Natural killer cell (primary cell): ENCODE measurements around the gene RAB3C. TPM values are rescaled to one million over a fixed set of nuclear protein-coding genes. Genes with fewer than 3 reads are reported as not detected.
A peak's percentile ranks its signal among the peaks of the same experiment; 100 is the strongest.

ENCODE experiments used
- ATAC-seq, 3 donors: fragments of 150-1000 bp in 2 of 3; fragments of 200-7000 bp in 1 of 3; cut with Tn5 transposase; 1 replicate in 1 of 3; 2 replicates in 2 of 3; pipeline ENCODE4 v1.10.0; 2021; ENCODE audit warnings: mild to moderate bottlenecking in 2 of 3, moderate library complexity in 2 of 3
- DNase-seq, 2 donors: peaks; one replicate each; pipeline versions ENCODE4 v3.0.0 to v3.0.0-alpha.2; 2013 to 2021; ENCODE audit warnings: mixed read lengths in 1 of 2
- H3K27ac ChIP-seq: one replicate; pipeline ENCODE4 v1.5.1; 2013; ENCODE audit warnings: mild to moderate bottlenecking, low read length
- H3K27me3 ChIP-seq: one replicate; pipeline ENCODE4 v1.6.1; 2013; ENCODE audit warnings: low read length; ENCODE audit not compliant: control insufficient read depth, insufficient read depth
- H3K36me3 ChIP-seq: one replicate; pipeline ENCODE4 v1.6.1; 2013; ENCODE audit warnings: low read length; ENCODE audit not compliant: control insufficient read depth, insufficient read depth
- H3K4me1 ChIP-seq: one replicate; pipeline ENCODE4 v1.6.1; 2013; ENCODE audit warnings: low read length; ENCODE audit not compliant: control insufficient read depth, insufficient read depth
- H3K4me3 ChIP-seq: one replicate; pipeline ENCODE4 v1.5.1; 2013; ENCODE audit warnings: low read length
- H3K9me3 ChIP-seq: one replicate; pipeline ENCODE4 v1.6.1; 2013; ENCODE audit warnings: low read length; ENCODE audit not compliant: control insufficient read depth, insufficient read depth
- H3K27ac Mint-ChIP-seq, 2 donors: one replicate each; pipeline ENCODE4 v1.8.0; 2022; ENCODE audit warnings: mild to moderate bottlenecking in 2 of 2, mixed read lengths in 2 of 2, moderate library complexity in 1 of 2
- H3K27me3 Mint-ChIP-seq, 2 donors: one replicate each; pipeline ENCODE4 v1.8.0; 2022; ENCODE audit warnings: low read depth in 2 of 2, mixed read lengths in 2 of 2
- H3K36me3 Mint-ChIP-seq: one replicate; pipeline ENCODE4 v1.8.0; 2022; ENCODE audit warnings: mixed read lengths
- H3K4me1 Mint-ChIP-seq, 2 donors: one replicate each; pipeline ENCODE4 v1.8.0; 2022; ENCODE audit warnings: mixed read lengths in 2 of 2
- H3K4me3 Mint-ChIP-seq: one replicate; pipeline ENCODE4 v1.8.0; 2022; ENCODE audit warnings: mild to moderate bottlenecking, moderate library complexity, mixed read lengths
- H3K9me3 Mint-ChIP-seq, 2 donors: one replicate each; pipeline ENCODE4 v1.8.0; 2022; ENCODE audit warnings: mixed read lengths in 2 of 2
- WGBS: methylation state at CpG from one replicate; pipeline ENCODE4 v1.1.7; 2013; ENCODE audit warnings: missing lambda C conversion rate; ENCODE audit not compliant: insufficient coverage; 5-methylcytosine and 5-hydroxymethylcytosine counted together
- intact Hi-C: fragments of 100-400 bp; cut with micrococcal nuclease; formaldehyde crosslinking; loops from one replicate; pipeline ENCODE4 v1.14.2; 2022
- total RNA-seq, 4 donors: library from RNA; stranded (reverse); fragments of 120-200 nt in 1 of 4; gene quantifications; one replicate each; pipeline versions ENCODE4 v1.2.3 to v1.2.4, GENCODE V29; 2013 to 2022
- TF ChIP-seq, protein P1 (sequence below): fragments of 200-600 bp; IDR thresholded peaks from one replicate; pipeline ENCODE4 v1.8.0; 2022; ENCODE audit warnings: antibody characterized with exemption

RAB3C gene
- total RNA-seq, 3 donors from 2014 or later (not counting 1 experiment from before 2014, with no cell fraction given) = 0.05 TPM; not detected in 2

DNA sequence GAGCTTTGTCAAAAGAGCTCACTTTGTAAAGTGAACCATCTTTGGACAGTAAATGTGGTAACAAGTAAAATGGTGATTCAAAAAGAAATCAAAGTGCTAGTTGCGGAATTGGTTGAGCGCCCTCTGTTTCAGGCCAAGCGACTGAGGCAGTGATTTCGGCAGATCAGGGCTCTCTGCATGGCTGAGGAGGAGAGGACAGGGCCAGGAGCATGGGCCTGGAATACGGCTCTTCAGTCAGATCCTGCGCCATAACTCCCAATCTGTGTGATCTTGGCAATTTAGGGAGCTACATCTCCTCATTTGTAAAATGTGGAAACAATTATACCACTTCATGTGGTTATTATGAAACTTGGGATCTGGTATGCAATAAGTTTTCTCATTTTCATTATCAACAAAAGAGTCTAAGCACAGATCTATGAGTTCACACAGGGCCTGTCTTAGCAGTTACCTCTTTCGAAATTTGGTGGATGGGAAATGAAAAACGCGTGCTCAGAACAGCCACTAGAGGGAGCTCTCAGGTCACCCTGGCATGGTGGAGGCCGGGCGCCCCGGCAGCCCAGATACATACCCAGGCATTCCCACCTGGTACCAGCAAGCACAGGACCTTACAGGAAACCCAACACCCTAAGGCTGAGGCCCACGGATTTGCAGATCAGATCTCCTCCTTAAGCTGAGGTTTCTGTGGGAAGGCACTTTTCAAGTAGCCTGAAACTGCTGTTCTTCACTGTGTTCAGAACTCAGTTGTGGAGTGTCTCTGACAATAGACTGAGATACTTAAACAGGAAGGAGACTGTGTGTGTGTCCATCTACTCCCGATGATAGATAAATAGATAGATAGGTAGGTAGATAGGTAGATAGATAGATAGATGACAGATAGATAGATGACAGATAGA, 303.7 kb downstream of the RAB3C start:
- Mint-ChIP-seq H3K4me1 (peaks cover 9 to 14% of the 10 kb centered on the region in 2 donors), H3K27me3 (peaks cover 3 to 12% of the 10 kb centered on the region in 2 donors), H3K4me3 (no peak overlapping the region), H3K36me3 (no peaks in the 10 kb centered on the region), H3K9me3 (no peaks in the 10 kb centered on the region), H3K27ac (peak overlapping the region; percentile 20 to 21)
- intact Hi-C loops = loop anchor here (1.0 to 5.0 kb wide), 3 partner anchors 121 to 481 kb away; no protein-coding TSS in a partner anchor
- no peaks in the 10 kb centered on the region for H3K9me3 ChIP-seq
- DNase-seq = peak; percentile 45 to 84
- no peaks in the 10 kb centered on the region for H3K27me3 ChIP-seq
- no peak overlapping the region for H3K27ac ChIP-seq
- ATAC-seq = peak; percentile 89 to 93 (median 91)
- no peaks in the 10 kb centered on the region for H3K36me3 ChIP-seq
- H3K4me3 ChIP-seq = no peak overlapping the region
- TF ChIP-seq, protein P1, sequence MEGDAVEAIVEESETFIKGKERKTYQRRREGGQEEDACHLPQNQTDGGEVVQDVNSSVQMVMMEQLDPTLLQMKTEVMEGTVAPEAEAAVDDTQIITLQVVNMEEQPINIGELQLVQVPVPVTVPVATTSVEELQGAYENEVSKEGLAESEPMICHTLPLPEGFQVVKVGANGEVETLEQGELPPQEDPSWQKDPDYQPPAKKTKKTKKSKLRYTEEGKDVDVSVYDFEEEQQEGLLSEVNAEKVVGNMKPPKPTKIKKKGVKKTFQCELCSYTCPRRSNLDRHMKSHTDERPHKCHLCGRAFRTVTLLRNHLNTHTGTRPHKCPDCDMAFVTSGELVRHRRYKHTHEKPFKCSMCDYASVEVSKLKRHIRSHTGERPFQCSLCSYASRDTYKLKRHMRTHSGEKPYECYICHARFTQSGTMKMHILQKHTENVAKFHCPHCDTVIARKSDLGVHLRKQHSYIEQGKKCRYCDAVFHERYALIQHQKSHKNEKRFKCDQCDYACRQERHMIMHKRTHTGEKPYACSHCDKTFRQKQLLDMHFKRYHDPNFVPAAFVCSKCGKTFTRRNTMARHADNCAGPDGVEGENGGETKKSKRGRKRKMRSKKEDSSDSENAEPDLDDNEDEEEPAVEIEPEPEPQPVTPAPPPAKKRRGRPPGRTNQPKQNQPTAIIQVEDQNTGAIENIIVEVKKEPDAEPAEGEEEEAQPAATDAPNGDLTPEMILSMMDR = peak; percentile 94
- peaks cover 4% of the 10 kb centered on the region for H3K4me1 ChIP-seq
- 38% methylated on average over 14 of the region's 14 CpGs for WGBS

DNA sequence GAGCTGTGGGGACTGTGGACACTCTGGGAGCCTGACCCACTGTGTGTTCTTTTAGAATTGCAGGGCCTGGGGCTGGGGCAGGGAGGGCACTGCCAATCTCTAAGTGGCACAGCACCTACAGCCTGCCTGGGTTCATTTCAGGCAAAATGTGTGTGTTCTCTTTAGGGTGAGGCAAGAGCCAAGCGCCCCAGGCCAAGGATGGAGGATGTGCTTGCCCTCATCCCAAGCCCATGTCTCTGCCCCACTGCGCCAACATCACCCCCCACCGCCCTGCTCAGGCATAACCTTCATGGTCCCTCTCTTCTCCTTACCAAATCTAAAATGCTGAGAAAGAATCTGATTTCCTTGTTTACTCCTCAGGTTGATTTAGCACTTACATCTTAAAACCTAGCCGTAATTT, 304.4 kb downstream of the RAB3C start:
- H3K4me1 ChIP-seq = peaks cover 6% of the 10 kb centered on the region
- ATAC-seq (no peak), DNase-seq (peak in 1 of 2 donors; percentile 10)
- Mint-ChIP-seq H3K36me3 (no peaks in the 10 kb centered on the region), H3K4me3 (no peak overlapping the region), H3K27me3 (peaks cover 3 to 12% of the 10 kb centered on the region in 2 donors), H3K9me3 (no peaks in the 10 kb centered on the region), H3K27ac (peak overlapping the region; percentile 20 to 21), H3K4me1 (peaks cover 9 to 16% of the 10 kb centered on the region in 2 donors)
- no peaks in the 10 kb centered on the region for H3K9me3 ChIP-seq
- intact Hi-C loops = loop anchor here (5.0 kb wide), 2 partner anchors 120 to 480 kb away; no protein-coding TSS in a partner anchor
- TF ChIP-seq, protein P1 = no peak
- H3K4me3 ChIP-seq = no peak overlapping the region
- H3K36me3 ChIP-seq = no peaks in the 10 kb centered on the region
- WGBS = 91% methylated on average over 4 of the region's 4 CpGs
- no peak overlapping the region for H3K27ac ChIP-seq
- H3K27me3 ChIP-seq = no peaks in the 10 kb centered on the region

DNA sequence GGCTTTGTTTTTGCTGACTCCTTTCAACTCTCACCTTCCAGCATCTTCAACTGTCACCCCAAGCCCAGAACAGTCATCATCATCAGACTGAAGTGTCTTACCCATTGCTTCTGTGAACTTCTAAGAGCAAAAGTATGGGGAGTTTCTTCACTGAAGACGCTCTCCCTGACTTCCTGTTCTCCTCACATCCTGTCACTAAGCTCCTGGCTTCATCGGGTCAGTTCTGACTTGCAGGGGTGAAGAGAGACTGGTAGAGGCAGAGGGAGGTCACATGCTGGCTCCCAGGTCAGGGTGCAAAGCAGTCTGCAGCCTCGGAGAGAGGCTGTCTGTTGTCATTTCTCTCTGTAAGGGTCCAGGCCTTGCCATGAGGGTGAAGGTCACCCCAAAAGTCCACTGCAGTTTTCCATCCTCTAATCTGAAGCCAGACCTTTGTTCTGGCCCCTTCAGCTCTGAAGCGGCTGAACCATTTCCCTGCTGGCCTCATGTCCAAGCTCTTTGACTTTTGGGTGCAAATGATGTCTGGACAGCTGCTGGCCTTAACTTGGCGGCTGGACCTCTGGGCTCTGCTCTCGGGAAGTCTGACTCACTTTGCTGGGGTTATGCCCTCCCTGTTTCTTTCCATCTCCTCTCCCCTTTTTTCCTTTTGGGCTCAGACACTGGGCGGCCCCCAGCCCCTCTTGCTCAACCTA, 305.0 kb downstream of the RAB3C start:
- peaks cover 6% of the 10 kb centered on the region for H3K4me1 ChIP-seq
- H3K27ac Mint-ChIP-seq = no peak overlapping the region
- DNase-seq (peak in 1 of 2 donors; percentile 27), ATAC-seq (no peak)
- no peaks in the 10 kb centered on the region for H3K27me3 ChIP-seq
- no peaks in the 10 kb centered on the region for H3K36me3 Mint-ChIP-seq
- H3K9me3 Mint-ChIP-seq = no peaks in the 10 kb centered on the region
- intact Hi-C loops = loop anchor here (5.0 kb wide), 2 partner anchors 119 to 479 kb away; no protein-coding TSS in a partner anchor
- no peak overlapping the region for H3K27ac ChIP-seq
- H3K4me1 Mint-ChIP-seq = peaks cover 9 to 16% of the 10 kb centered on the region in 2 donors
- no peaks in the 10 kb centered on the region for H3K36me3 ChIP-seq
- H3K4me3 Mint-ChIP-seq = no peak overlapping the region
- TF ChIP-seq, protein P1 = no peak
- H3K4me3 ChIP-seq = no peak overlapping the region
- no peaks in the 10 kb centered on the region for H3K9me3 ChIP-seq
- 80% methylated on average over 6 of the region's 7 CpGs for WGBS
- H3K27me3 Mint-ChIP-seq = peaks cover 3 to 12% of the 10 kb centered on the region in 2 donors
